PFSK-1 (cell line): Measurements from ENCODE around the gene DAPL1.

ENCODE experiments used
- POLR2AphosphoS5 ChIP-seq: IDR thresholded peaks from 2 replicates; pipeline ENCODE4 v1.6.1; 2012; ENCODE audit warnings: low read depth, mild to moderate bottlenecking, control low read depth, low read length, moderate library complexity
- REST ChIP-seq, 2 experiments: IDR thresholded peaks; 2 replicates each; pipeline versions ENCODE4 v1.6.1 to v1.8.0; 2011 to 2012; ENCODE audit warnings: low read depth in 2 of 2, low read length in 2 of 2, control low read depth in 1 of 2, inconsistent platforms in 1 of 2, mild to moderate bottlenecking in 1 of 2, moderate library complexity in 1 of 2; ENCODE audit not compliant: insufficient read depth in 1 of 2
- SIN3A ChIP-seq: IDR thresholded peaks from 2 replicates; pipeline ENCODE4 v1.6.1; 2012; ENCODE audit warnings: mild to moderate bottlenecking, low read length, moderate library complexity, borderline replicate concordance; ENCODE audit not compliant: insufficient read depth
- TAF1 ChIP-seq: IDR thresholded peaks from 2 replicates; pipeline ENCODE4 v1.6.1; 2012; ENCODE audit warnings: low read length, control low read depth, borderline replicate concordance; ENCODE audit not compliant: insufficient read depth

DNA sequence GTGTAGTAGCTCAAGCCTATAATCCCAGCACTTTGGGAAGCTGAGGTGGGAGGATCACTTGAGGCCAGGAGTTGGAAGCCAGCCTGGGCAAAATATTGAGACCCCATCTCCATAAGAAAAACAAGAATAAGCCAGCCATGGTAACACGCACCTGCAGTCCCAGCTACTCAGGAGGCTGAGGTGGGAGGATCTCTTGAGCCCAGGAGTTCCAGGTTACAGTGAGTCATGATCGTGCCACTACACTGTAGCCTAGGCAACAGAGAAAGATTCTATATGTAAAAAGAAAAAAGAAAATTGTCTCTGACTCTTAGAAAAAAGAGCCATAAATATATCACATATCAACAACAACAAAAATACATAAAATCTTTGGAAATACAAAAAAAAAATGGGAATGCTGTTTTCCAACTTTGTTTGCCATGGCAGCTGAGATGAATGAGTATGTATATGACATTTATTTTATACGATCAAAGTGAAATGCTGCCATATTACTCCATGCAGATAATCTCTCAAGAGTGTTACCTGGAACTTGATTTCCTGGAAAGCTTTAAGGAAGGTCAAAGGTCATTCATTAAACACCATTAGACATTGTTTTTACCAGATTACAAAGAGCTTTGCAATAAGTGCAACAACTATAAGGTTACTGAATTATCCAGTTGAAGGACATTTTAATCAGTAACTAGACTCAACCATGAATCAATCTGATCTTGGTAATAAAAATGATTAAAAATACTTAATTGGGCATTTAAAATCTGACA, 19.7 kb upstream of the DAPL1 start:
- TF ChIP-seq POLR2AphosphoS5: no peak
- TF ChIP-seq SIN3A: no peak
- TF ChIP-seq TAF1: no peak
- no peak for TF ChIP-seq REST (IDR thresholded peaks at IDR 0.05; ENCODE audit: insufficient read depth in 1 of 2, low read depth in 2 of 2, low read length in 2 of 2)
